Neural progenitor cell (in vitro differentiated cells): ENCODE results near the gene RGS9.

Source experiments
- CTCF ChIP-seq: fragments of 200-600 bp; sonication (generic); IDR thresholded peaks from 2 replicates; pipeline ENCODE4 v1.5.1; 2017; ENCODE audit warnings: antibody characterized with exemption, mild to moderate bottlenecking
- EZH2phosphoT487 ChIP-seq: fragments of 200-600 bp; sonication (generic); IDR thresholded peaks from 2 replicates; pipeline ENCODE4 v1.6.1; 2017; ENCODE audit warnings: antibody characterized with exemption

GRCh38 chr17:65270499-65271253, 133.5 kb downstream of the RGS9 start:
- TF ChIP-seq EZH2phosphoT487 = no peak
- no peak for TF ChIP-seq CTCF
